ENCODE data around the gene PTPRU.
"Not testable (repeated sequence)": the region's sequence is repeated elsewhere in the genome, so short reads cannot be mapped to it uniquely, and the experiment has no call there.

Gene PTPRU

DNA sequence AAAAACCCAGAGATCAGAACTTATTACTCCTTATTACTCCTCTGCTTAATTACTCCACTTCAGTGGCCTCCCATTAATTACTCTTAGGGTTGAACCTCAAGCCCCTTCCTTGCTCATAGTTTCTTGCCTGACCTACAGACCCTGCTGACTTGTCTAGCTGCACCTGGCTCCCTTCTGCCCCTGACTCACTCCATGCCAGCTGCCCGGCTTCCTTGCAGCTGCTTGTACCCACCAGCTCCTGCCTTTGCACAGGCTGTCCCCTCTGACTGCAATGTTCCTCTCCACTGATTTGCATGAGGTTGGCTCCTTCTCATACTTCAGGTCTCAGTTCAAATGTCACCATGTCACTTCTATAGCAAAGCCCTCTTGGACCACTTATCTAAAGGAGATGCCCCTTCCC is 1.9 kb upstream of the PTPRU start:
- H3K36me3 ChIP-seq (replicated peaks; ENCODE audit: insufficient read depth, low read length): no peaks in the 10 kb centered on the region
- DNase-seq: no peak
- no peak overlapping the region for H3K9ac ChIP-seq (ENCODE audit: low read length)
- H3K79me2 ChIP-seq (ENCODE audit: low read length): peaks cover 12% of the 10 kb centered on the region
- H3K27me3 ChIP-seq (replicated peaks; ENCODE audit: insufficient read depth, low read length): peaks cover 74% of the 10 kb centered on the region
- no peak overlapping the region for H3K4me2 ChIP-seq (ENCODE audit: low read depth, low read length)
- H3F3A ChIP-seq (ENCODE audit: insufficient read depth, low read length): 0 out of 2 replicates have a peak, but pooled peaks cover 2% of the 10 kb centered on the region
- no peak overlapping the region for H3K27ac ChIP-seq (ENCODE audit: low read length)
- H3K9me2 ChIP-seq (replicated peaks; ENCODE audit: insufficient read depth, low read length): no peaks in the 10 kb centered on the region
- H4K20me1 ChIP-seq (ENCODE audit: insufficient read depth, low read length): no peaks in the 10 kb centered on the region
- TF ChIP-seq EZH2phosphoT487 (IDR thresholded peaks at IDR 0.05; ENCODE audit: low read length): no peak
- TF ChIP-seq EZH2 (optimal IDR thresholded peaks at IDR 0.05; ENCODE audit: low read depth, low read length): no peak
- TF ChIP-seq, protein P1, sequence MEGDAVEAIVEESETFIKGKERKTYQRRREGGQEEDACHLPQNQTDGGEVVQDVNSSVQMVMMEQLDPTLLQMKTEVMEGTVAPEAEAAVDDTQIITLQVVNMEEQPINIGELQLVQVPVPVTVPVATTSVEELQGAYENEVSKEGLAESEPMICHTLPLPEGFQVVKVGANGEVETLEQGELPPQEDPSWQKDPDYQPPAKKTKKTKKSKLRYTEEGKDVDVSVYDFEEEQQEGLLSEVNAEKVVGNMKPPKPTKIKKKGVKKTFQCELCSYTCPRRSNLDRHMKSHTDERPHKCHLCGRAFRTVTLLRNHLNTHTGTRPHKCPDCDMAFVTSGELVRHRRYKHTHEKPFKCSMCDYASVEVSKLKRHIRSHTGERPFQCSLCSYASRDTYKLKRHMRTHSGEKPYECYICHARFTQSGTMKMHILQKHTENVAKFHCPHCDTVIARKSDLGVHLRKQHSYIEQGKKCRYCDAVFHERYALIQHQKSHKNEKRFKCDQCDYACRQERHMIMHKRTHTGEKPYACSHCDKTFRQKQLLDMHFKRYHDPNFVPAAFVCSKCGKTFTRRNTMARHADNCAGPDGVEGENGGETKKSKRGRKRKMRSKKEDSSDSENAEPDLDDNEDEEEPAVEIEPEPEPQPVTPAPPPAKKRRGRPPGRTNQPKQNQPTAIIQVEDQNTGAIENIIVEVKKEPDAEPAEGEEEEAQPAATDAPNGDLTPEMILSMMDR (IDR thresholded peaks at IDR 0.05; ENCODE audit: low read length): no peak
- H3K4me1 ChIP-seq (ENCODE audit: low read length): peaks cover 19% of the 10 kb centered on the region
- no peaks in the 10 kb centered on the region for H3K9me3 ChIP-seq (replicated peaks; ENCODE audit: insufficient read depth, low read length)
- no peak overlapping the region for H3K4me3 ChIP-seq (ENCODE audit: low read length)
- no peak overlapping the region for H2AFZ ChIP-seq (ENCODE audit: low read length)

DNA sequence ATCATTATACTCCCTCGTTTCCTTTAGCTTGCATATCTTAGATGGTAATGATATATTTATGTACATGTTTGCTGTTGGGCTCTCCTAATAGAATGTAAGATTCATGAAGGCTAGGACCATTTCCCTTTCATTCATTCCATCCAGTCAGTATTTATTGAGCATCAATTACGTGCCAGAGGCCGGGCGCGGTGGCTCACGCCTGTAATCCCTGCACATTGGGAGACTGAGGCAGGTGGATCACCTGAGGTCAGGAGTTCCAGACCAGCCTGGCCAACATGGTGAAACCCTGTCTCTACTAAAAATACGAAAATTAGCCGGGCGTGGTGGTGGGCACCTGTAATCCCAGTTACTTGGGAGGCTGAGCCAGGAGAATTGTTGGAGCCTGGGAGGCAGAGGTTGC is 1.4 kb upstream of the PTPRU start:
- H3K27me3 ChIP-seq (replicated peaks; ENCODE audit: insufficient read depth, low read length): peaks cover 78% of the 10 kb centered on the region
- H3K4me2 ChIP-seq (ENCODE audit: low read depth, low read length); H3K9me3 ChIP-seq (replicated peaks; ENCODE audit: insufficient read depth, low read length); H3K36me3 ChIP-seq (replicated peaks; ENCODE audit: insufficient read depth, low read length); H3K4me3 ChIP-seq (ENCODE audit: low read length); H3F3A ChIP-seq (ENCODE audit: insufficient read depth, low read length); H3K9me2 ChIP-seq (replicated peaks; ENCODE audit: insufficient read depth, low read length); H3K79me2 ChIP-seq (ENCODE audit: low read length); H2AFZ ChIP-seq (ENCODE audit: low read length); H3K9ac ChIP-seq (ENCODE audit: low read length); H4K20me1 ChIP-seq (ENCODE audit: insufficient read depth, low read length); DNase-seq; H3K27ac ChIP-seq (ENCODE audit: low read length): not testable (repeated sequence)
- H3K4me1 ChIP-seq (ENCODE audit: low read length): peaks cover 15% of the 10 kb centered on the region

DNA sequence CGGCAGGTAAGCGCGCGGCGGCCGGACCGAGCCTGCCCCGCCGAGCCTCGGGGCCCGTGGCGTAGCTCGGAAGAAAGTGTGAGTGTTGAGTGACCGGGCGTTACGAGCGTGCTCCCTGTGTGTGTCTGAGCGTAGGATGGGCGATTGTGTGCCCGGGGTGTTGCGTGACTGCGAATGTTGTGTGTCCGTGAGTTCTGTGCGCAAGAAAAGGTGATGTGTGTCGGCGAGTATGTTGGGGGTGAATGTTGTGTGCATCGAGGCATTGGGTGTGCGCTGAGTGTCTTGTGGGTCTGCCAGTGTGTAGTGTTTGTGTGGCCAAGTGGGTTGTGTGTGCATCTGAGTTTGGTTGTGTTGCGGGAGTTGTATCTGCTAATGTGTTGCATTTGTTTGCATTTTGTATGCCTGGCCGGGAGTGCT is 398 bp downstream of the PTPRU start:
- Histone ChIP-seq H3K4me1 (ENCODE audit: low read length) (peaks cover 8% of the 10 kb centered on the region), H3K27me3 (replicated peaks; ENCODE audit: insufficient read depth, low read length) (peaks cover 83% of the 10 kb centered on the region), H3K36me3 (replicated peaks; ENCODE audit: insufficient read depth, low read length) (no peaks in the 10 kb centered on the region), H2AFZ (ENCODE audit: low read length) (peak overlapping the region; percentile 54), H3K79me2 (ENCODE audit: low read length) (no peaks in the 10 kb centered on the region), H3K9me3 (replicated peaks; ENCODE audit: insufficient read depth, low read length) (no peaks in the 10 kb centered on the region), H3K9ac (ENCODE audit: low read length) (no peak overlapping the region), H3F3A (ENCODE audit: insufficient read depth, low read length) (no peaks in the 10 kb centered on the region), H3K4me2 (ENCODE audit: low read depth, low read length) (peak overlapping the region; percentile 94), H3K9me2 (replicated peaks; ENCODE audit: insufficient read depth, low read length) (no peaks in the 10 kb centered on the region), H3K4me3 (ENCODE audit: low read length) (peak overlapping the region; percentile 52), H4K20me1 (ENCODE audit: insufficient read depth, low read length) (no peaks in the 10 kb centered on the region), H3K27ac (ENCODE audit: low read length) (no peak overlapping the region)
- DNase-seq: no peak
- TF ChIP-seq, protein P1 (IDR thresholded peaks at IDR 0.05; ENCODE audit: low read length): no peak
- TF ChIP-seq EZH2phosphoT487 (IDR thresholded peaks at IDR 0.05; ENCODE audit: low read length): 0 out of 2 replicates have a peak, but pooled peaks have one; percentile 83

DNA sequence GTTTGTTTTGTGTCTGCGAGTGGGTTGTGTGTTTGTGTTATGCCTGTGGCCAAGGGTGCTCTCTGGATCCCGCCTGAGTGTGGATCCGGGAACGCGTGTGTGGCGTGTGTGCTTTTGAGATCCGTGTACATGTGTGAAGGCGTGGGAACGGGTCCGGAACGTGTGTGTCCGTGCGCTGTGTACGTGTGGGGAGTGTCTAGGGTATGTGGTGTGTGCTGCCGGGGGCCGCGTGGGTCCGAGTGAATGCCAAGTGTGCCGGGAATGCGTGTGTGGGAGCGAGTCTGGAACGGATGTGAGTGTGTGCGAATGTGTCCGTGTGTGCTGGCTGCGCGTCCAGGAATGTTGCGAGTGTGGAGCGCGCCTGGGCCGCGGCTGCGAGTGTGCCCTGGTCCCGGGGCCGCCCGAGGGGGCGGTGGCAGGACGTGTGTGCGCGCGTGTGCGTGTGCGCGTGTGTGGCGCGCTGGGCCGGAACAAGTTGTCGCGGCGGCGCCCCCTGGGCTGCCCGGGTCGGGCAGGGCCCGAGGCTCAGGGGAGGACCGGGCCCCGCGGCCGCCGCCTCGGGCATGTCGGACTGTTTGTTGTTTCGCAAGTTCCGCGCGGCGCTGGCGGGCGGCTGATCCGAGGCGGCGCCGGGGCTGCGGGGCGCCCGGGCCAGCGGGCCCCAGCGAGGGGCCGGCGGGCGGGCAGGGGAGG is 953 bp downstream of the PTPRU start:
- H3K9ac ChIP-seq (ENCODE audit: low read length): no peak overlapping the region
- no peaks in the 10 kb centered on the region for H3K9me3 ChIP-seq (replicated peaks; ENCODE audit: insufficient read depth, low read length)
- no peaks in the 10 kb centered on the region for H3K79me2 ChIP-seq (ENCODE audit: low read length)
- H2AFZ ChIP-seq (ENCODE audit: low read length): peak overlapping the region; percentile 54; the same call in 1 of the 2 replicates
- H3K9me2 ChIP-seq (replicated peaks; ENCODE audit: insufficient read depth, low read length): no peaks in the 10 kb centered on the region
- H4K20me1 ChIP-seq (ENCODE audit: insufficient read depth, low read length): no peaks in the 10 kb centered on the region
- H3K36me3 ChIP-seq (replicated peaks; ENCODE audit: insufficient read depth, low read length): no peaks in the 10 kb centered on the region
- no peak for DNase-seq
- peak overlapping the region; percentile 94 for H3K4me2 ChIP-seq (ENCODE audit: low read depth, low read length)
- H3K27me3 ChIP-seq (replicated peaks; ENCODE audit: insufficient read depth, low read length): peaks cover 80% of the 10 kb centered on the region
- H3K4me1 ChIP-seq (ENCODE audit: low read length): peaks cover 8% of the 10 kb centered on the region
- peak; percentile 70; the same call in 1 of the 2 replicates for TF ChIP-seq EZH2phosphoT487 (IDR thresholded peaks at IDR 0.05; ENCODE audit: low read length)
- TF ChIP-seq, protein P1 (IDR thresholded peaks at IDR 0.05; ENCODE audit: low read length): no peak
- TF ChIP-seq EZH2 (optimal IDR thresholded peaks at IDR 0.05; ENCODE audit: low read depth, low read length): peak; percentile 95
- no peaks in the 10 kb centered on the region for H3F3A ChIP-seq (ENCODE audit: insufficient read depth, low read length)
- H3K4me3 ChIP-seq (ENCODE audit: low read length): peak overlapping the region; percentile 52
- no peak overlapping the region for H3K27ac ChIP-seq (ENCODE audit: low read length)
